Left renal cortex interstitium (tissue), 4 donors: ENCODE results near the gene TSPAN18. TPM values are rescaled to one million over a fixed set of nuclear protein-coding genes. Genes with fewer than 3 reads are reported as not detected.

Experiments
- DNase-seq, 4 donors: peaks; one replicate each; pipeline ENCODE4 v3.0.0-alpha.2; 2013; ENCODE audit warnings: low read depth in 4 of 4, low spot score in 2 of 4, missing footprints in 1 of 4
- polyA plus RNA-seq, 4 donors: library from polyadenylated mRNA; unstranded; fragments of 120-200 nt; gene quantifications; one replicate each; pipeline ENCODE4 v1.2.1, GENCODE V29; 2013; ENCODE audit not compliant: insufficient read length in 4 of 4

The TSPAN18 gene
- polyA plus RNA-seq, 4 donors = 49.5 to 59.0 (median 55.6) TPM

DNA sequence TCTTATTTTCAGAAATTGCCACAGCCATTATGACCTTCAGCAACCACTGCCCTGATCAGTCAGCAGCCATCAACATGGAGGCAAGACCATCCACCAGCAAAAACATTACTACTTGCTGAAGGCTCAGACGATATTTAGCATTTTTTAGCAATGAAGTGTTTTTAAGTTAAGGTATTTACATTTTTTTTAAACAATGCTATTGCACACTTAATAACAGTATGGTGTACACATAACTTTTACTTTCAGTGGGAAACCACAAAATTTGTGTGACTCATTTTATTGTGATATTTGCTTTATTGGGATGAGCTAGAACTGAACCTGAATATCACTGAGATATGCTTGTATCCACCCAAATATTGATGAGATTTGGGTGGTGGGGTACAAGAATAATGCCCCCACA lies 110.9 kb downstream of the TSPAN18 start:
- DNase-seq = no peak

DNA sequence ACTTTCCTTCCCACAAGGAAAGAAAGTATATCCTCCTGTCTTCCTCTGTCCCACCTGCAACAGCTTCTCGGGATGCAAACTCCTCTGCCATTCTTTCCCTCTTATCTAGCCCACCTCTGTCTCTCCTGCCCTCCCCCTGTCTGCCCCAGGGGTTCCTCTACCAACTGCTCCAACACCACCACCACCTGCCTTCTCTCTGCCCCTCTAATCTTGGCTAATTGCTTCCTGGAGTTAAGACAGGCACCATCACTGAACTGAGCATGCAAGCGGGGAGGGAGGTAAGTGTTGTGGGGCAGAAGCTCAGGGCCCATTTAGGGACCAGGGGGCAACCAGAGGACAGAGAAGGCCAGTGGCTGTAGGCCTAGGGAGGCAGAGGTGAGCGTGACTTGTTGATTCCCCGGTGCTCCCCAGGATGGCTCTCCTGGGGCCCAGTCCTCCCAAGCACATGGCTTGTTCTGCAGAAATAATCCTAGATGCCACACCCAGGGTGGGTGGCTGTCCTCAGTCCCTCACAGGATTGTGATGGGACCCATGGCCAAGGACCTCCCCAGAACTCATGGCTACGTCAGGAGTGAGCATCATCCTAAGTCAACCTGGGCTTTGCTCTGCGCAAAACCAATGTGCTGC lies 112.8 kb downstream of the TSPAN18 start:
- no peak for DNase-seq

DNA sequence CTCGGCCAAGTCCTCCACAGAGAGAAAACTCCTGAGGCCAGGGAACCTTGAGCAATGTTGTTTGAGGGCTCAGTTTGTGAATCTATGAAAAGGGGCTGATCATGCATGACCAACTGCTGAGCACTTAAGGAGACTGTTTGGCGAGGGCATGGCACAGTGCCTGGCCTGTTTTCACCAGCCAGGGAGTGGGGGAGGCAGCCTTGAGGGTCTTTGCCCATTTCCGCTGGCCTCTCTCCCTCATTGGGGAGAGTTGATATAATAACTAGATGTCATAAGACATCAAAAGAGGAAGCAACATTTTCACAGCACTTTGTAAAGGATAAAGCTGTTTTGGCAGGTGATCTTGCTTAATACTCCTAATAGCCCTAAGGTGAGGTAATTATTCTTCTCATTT lies 113.3 kb downstream of the TSPAN18 start:
- no peak for DNase-seq

DNA sequence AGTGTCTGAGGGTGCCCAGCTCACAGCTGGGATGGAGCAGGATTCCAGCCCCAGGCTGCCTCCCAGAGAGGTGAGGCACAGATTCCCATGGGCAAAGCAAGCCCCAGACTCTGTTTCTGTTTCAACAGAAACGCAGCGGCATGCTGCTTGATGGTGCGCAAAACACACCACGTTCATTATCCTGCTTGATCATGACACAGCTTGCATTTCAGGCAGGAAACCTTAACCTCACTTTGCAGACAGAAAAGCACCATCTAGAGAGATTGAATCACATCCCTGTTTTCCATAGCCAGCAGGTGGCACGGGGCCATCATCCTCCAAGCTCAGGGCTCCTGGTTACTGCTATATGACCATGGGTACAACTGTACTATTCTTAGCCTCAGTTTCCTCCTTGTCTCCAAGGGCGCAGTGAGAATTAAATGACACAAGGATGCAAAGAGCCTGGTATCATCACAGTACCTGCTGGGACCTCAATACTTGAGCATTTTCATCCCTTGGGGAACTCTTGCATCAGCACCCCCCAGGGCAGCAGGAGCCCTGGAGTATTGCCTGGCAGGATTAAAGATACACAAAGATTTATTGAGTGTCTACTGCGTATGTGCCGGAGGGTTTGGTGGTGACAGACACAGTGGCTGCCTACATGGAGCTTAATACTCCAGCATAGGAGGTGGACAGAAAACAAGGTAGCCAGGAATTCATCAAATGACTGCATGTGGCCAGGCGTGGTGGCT lies 113.9 kb downstream of the TSPAN18 start:
- no peak for DNase-seq

DNA sequence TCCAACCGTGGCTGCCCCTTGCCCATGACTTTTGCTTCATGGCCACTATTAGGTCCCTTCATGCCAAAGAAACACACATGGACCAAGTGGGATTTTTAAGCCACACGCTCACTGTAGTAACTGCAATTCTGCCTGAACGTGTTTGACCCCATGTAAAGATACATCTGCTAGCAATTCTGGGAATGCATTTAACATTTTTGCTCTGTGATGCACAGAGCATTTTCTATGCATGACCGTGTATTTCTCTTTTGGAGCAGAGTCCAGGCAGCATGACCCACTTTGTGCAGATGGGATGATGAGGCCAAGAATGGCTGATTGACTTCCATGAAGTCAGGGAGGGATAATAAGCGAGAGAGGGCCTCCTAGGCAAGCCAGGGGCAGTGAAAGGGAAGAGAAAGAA lies 115.5 kb downstream of the TSPAN18 start:
- DNase-seq = no peak

DNA sequence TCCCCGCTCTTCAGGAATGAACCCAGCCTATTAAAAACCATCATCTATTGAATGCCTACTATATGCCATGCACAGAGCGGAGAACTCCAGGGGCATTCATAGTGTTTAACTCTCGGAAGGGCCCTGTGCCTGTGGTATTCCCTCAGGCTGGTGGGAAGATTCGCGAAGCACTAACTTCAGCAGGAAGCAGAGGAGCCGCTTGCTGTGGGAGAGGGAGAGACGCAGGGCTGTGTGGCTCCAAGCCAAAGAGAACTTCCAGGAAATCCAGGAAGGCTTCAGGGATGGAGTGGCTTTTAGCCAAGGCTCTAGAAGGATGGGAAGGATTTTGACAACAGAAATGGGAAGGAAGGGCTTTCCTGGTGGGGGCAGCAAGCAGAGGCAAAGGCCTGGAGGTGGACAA lies 120.1 kb downstream of the TSPAN18 start:
- no peak for DNase-seq

DNA sequence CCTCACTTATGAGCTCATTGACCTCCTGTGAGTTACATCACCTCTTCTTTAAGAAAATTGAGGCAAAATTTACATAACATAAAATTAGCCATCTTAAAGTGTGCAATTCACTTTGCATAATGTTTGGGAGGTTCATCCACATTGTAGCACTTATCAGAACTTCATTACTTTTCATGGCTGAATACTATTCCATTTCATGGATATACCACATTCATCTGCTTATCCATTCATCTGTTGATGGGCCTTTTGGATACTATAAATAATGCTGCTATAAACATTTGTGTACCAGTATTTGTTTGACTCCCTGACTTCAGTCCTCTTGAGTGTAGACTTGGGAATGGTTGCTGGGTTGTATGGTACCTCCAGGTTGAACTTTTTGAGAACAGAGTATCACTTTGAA lies 120.6 kb downstream of the TSPAN18 start:
- no peak for DNase-seq

DNA sequence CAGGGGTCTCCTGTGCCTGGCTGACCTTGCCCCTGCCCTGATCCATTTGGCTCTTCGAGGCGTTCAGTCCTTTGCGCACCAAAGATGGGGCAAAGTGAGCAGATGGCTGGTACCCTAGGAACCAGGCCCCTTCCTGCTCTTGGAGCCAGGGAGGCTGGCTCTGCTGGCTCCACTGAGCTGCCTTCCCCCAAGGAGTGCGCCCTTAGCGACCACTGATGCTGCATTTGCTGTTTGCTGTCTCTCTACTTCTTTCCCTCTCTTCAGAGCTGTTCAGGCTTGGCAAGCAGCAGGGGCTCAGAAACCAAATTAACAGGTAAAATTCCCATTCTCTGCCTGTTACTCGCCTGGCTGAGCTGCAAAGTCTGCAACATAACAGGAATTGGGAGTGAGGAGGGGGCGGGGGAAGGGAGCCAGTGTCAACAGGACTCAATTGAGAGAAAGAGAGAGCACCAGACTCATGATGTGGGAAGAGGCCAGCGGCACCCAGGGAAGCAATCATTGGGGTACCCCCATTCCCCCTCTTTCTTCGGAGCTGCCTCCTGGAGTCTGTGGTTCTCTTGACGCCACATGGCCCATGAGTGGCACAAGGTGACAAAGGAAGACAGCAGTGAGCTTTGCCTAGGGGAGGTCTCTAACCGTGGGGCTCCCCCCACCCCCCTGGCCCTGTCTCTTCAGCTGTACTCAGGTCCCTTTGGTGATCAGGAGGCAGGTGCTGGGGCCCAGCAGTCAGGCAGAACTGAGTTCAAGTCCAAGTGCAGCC lies 121.6 kb downstream of the TSPAN18 start:
- no peak for DNase-seq

DNA sequence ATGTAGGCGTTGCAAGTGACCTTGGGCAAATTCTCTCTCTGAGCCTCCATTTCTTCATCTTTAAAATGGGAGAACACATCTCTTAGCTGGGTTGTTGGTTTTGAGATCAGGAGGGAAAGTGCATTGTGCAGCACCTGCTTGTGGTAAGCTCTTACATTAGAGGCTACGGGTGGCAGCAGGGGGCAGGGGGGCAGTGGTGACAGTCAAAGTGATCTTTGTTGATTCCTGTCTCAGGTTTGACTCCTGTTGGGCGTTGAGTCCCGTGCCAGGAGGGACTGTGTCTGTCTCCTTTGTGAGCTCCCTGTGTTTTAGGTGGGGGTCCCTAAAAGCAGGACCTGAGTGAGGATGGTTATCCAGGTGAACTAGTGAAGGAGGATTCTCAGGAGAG lies 122.2 kb downstream of the TSPAN18 start:
- no peak for DNase-seq

DNA sequence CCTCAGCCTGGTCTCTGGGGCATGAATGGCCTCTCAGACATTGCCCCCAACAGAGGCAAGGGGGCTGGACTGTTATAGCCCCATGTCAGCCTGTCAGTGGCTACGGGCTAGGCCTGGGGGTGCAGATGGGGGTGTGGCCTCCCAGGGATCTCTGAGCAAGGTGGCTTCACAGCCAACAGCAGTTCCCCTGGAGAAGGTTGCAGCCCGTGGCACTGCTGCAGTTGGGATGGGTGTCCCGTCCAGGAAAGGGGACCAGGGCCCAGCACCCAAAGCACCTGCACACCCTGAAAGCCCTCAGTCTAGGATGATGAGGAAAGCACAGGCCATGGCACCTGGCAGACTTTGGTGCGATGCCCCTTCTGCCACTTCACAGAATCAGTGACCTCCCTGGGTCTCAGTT lies 122.7 kb downstream of the TSPAN18 start:
- no peak for DNase-seq

DNA sequence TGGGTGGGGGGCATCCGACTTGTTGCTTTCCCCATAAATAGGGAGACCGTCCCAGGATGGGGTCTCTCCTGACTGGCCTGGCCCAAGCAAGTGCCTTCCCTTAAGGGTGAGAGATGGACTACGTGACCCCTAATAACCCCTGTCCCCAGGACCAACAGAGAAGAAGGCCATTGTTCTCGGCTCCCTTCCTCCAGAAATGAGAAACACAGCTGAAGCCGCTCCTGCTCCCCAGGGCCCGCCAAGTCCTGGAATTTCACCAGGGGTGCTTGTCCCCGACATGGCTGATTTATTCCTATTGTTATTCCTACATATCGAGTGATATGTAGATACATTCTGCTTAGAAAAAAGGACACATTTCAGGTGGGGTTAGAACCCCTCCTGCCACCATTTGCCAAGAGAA lies 123.2 kb downstream of the TSPAN18 start:
- DNase-seq = no peak

DNA sequence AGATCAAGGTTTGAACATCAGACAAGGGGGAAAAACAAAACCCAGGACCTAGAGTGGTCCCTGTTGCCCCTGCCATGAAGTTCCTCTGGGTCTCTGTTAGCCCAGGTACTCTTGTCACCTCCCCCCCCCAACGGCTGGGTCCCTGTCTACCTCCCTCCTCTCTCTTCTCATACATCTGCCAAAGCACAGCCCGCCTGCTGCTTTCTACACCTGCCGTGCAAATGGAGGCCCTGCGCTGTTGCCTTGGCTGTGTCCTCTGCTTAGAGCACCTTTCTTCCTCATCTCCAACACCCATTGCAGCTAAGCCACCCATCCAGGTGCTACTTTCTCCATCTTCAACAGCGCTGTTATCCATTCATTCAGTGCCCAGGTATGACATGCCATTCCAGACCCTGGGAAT lies 124.7 kb downstream of the TSPAN18 start:
- no peak for DNase-seq

DNA sequence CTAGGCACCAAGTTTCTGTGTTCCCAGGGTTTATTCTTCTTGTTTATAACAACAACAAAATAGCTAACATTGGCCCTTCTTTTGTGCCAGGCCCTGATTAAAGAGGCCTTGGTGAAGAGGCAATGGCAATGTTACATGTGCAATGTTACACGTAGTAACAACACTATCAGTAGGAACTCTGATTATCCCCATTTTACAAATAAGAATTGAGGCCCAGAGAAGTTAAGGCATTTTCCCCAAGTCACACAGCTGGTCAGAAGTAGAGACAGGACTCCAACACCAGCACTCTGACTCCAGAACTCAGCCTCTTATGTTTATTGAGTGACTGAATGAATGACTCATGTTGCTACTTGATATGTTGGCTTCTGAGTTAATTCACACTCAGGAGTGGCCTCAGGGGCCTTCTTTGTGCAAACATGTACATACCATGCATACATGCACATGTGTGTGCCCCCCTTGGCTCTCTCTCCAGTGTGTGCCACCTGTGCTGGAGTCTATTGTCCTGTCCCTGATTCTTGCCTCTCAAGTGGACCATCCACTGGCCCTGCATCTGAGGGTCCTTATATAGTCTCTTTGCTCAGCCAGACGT lies 125.5 kb downstream of the TSPAN18 start:
- DNase-seq = no peak

DNA sequence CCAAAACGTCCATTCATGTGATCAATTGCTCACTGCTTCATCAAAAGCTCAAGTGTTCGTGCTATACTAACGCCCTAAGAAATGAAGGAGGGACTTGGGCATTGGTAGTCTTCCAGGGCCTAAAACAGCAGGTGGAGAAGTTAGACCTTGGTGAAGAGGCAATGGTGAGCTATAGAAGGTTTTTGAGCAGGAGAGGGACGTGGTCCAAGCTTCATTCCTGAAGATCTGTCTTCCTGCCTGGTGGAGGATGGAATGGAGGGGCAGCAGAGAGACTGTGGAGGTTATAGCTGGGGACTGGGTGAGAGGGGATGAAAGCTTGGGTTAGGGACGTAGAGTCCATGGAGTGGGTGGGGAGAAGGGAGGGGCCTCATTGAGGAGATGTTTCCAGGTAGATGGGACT lies 126.2 kb downstream of the TSPAN18 start:
- no peak for DNase-seq

DNA sequence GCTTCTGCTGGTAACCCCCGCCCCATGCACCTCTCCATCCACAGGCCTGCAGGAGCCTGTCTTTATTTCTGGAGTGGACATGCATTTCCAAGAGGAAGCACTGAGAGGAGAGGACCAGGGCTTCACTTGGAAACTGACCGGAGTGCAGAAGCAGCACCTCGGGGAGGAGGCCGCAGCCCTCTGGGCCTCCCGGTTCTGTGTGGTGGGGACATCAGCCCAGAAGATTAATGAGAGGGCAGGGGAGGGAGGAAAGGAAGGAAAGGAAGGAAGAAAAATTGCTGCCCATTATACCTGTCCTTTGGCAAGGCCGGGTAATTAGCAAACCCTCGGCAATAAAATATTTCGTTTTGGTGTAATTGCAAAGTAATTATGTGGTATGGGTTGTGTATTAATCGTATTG lies 126.9 kb downstream of the TSPAN18 start:
- no peak for DNase-seq

DNA sequence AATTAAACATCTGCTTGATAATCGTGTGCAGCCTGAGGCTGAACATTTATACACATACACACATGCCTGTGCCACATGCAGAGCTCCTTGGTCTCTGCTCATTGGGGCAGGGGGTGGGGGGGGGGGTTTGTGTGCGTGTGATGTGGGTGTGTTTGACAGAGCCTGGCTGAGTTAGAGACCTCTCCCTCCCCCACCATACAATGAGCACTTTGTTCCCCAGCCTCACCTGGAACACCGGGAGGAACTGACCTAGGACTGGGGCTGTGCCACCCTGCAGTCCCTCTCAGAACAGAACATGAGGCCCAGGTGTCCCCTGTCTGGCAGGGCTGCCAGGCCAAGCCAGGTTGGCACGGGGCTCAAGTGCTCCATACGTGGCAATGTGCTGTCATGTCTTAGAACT lies 127.3 kb downstream of the TSPAN18 start:
- DNase-seq = no peak

DNA sequence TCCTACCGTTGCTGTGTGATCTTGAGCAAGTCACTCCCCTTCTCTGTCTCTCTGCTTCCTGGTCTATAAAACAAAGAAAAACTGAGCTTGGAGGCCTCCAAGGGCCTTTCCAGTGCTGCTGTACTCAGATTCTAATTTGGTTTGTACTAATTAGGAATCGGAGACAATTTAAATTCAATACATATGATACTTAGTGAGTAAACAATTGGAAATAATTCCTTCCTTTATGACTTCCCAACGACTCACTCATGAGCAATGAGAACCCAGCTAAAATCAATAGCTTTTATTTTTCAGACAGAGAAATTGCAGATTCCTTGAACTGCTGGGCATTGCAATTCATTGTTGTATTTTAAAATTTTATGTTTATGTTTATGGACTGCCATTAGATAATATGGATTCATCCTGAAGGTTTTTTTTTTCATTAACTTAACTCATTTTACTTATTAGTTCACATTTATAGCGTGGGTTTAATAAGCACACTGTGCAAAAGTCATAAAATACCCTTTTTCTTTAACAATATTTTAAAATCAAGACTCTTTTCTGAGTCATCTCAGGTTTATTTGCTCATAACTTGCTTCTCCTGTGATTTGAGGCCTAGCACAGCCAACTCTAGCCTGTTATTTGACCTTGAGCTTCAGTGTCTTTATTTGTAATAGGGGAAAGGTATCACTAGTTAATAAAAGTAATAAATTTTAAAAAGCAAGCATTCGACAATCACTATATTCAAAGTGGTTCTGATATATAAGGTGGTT lies 128.2 kb downstream of the TSPAN18 start:
- DNase-seq = no peak

DNA sequence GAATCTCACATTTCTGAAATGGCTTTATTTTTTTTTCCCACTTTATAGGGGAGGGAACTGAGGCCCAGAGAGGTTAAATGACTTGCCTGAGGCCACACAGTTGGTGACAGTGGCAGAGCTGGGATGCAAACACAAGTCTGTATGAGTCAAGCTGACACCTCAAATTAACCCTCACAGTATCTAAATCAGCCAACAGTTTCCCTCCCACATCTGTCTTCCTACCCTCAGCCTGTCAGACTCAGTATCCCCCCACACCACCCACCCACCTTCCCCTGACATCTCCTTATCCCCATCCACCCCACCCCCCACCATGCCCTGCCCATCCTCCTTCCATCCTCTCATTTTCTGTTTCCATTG lies 128.7 kb downstream of the TSPAN18 start:
- no peak for DNase-seq

DNA sequence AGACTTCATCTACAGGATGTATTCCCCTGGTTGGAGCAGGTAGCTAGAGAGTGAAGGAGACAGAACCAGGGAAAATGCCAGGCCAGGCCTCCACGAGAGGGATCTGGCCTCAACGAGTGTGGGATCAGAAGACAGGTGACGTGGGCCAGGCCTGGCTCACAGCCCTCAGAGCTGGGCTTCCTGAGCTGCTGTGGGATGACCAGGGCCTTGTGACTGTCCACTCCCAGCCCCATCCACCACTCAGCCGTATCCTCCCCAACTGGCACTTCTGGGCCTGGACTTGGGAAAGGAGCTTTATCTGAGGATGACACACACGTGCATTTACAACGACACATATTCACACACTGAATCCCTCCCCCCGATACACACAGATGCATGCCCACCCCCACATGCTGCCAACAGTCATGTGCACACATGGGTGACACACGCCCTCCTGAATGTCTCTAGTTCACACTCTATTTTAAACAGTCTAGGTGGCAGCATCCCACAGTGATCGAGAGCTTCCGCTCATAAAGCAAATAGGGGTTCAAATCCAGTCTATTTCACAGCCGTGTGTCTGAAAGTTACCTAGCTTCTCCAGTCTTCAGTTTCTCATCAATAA lies 130.8 kb downstream of the TSPAN18 start:
- DNase-seq = no peak

DNA sequence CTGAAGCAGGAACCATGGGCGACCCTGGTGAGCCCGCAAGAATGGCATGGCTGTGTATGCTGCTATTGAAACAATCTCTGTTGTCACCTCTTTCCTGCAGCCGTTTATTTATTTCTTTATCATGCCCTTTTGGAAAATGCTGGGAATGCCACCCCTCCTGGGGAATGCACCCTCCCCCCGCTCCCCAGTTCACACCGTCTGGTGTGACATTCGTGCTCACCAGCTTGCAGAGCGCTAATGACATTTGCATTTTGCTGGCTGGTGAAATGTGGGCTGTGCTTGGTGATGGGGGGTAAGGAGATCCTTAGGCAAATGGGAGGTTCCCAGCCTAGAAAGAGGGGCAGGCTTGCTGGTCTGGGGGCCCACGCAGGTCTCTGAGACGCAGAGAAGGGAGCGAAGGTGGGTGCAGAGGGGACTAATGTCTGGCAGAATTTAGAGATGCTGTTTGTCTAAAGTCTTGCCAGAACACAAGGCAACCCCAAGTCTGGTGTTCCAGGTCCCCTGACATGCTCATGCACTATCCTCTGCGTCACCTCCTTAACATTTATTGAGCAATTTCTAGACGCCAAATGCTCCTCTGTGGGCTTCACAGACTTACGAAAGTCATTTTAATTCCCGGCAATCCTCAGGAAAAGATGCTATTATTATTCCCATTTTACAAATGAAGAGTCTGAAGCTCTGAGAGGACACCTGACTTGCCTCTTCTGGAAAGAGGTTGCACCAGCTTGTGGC lies 132.2 kb downstream of the TSPAN18 start:
- DNase-seq = no peak
